ENCODE measurements around the gene ENKUR.

DNA sequence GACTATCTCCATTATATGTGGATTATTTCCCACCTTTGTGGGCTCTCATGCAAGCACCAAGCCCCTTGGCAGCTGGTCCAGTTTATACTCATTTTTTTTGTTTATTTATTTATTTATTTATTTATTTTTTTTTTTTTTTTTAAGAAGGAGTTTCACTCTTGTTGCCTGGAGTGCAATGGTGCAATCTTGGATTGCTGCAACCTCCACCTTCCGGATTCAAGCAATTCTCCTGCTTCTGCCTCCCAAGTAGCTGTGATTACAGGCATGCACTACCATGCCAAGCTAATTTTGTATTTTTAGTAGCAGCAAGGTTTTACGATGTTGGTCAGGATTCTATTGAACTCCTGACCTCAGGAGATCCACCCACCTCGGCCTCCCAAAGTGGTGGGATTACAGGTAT, 66.3 kb downstream of the ENKUR start:
- TF ChIP-seq POLR2A (IDR thresholded peaks at IDR 0.05; ENCODE audit: low read depth, low read length), result no peak
- TF ChIP-seq POLR2AphosphoS5 (IDR thresholded peaks at IDR 0.05; ENCODE audit: low read depth, low read length), result no peak
- TF ChIP-seq POU2F2 (IDR thresholded peaks at IDR 0.05; ENCODE audit: low read depth, low read length), result no peak
- TF ChIP-seq PAX5 (IDR thresholded peaks at IDR 0.05; ENCODE audit: insufficient read depth, low read length, severe bottlenecking), result no peak
- no peak for TF ChIP-seq TAF1 (IDR thresholded peaks at IDR 0.05; ENCODE audit: low read depth, low read length)
